SU-DHL-6 (cell line): ENCODE data around the gene PDE4B.

Experiments
- EZH2phosphoT487 ChIP-seq: fragments of 200-600 bp; sonication (generic), shearing (Covaris generic); conservative IDR thresholded peaks from 2 replicates; pipeline ENCODE4 v1.6.1; 2018; ENCODE audit warnings: mild to moderate bottlenecking, antibody characterized with exemption, low read length, moderate library complexity, mixed read lengths
- TF ChIP-seq, protein P1 (sequence below): fragments of 200-600 bp; sonication (generic); IDR thresholded peaks from one replicate; pipeline ENCODE4 v1.5.1; 2017; ENCODE audit warnings: antibody characterized with exemption, mild to moderate bottlenecking, low read length, moderate library complexity; ENCODE audit not compliant: insufficient read depth, poor library complexity, severe bottlenecking

DNA sequence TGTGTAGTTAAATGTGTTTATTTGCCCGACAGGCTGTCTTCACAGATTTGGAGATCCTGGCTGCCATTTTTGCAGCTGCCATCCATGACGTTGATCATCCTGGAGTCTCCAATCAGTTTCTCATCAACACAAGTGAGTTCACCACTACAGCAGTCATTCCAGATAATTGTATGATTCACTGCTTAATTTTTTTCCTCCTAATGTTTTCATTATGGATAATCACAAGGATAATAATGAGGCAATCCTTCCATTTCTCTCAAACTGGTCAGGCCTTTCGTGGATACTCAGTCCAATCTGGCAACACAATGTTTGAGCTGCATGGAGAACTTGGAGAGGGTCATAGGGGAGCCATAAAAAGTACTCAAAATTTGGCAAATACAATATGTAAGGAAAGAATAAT is 572.9 kb downstream of the PDE4B start:
- TF ChIP-seq, protein P1, sequence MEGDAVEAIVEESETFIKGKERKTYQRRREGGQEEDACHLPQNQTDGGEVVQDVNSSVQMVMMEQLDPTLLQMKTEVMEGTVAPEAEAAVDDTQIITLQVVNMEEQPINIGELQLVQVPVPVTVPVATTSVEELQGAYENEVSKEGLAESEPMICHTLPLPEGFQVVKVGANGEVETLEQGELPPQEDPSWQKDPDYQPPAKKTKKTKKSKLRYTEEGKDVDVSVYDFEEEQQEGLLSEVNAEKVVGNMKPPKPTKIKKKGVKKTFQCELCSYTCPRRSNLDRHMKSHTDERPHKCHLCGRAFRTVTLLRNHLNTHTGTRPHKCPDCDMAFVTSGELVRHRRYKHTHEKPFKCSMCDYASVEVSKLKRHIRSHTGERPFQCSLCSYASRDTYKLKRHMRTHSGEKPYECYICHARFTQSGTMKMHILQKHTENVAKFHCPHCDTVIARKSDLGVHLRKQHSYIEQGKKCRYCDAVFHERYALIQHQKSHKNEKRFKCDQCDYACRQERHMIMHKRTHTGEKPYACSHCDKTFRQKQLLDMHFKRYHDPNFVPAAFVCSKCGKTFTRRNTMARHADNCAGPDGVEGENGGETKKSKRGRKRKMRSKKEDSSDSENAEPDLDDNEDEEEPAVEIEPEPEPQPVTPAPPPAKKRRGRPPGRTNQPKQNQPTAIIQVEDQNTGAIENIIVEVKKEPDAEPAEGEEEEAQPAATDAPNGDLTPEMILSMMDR, result no peak
- no peak for TF ChIP-seq EZH2phosphoT487
